IPS-11a (cell line): ENCODE data around the gene SLC5A5.
"Not testable (repeated sequence)": the region's sequence is repeated elsewhere in the genome, so short reads cannot be mapped to it uniquely, and the experiment has no call there.

Experiments
- H3K4me3 ChIP-seq: one replicate; pipeline ENCODE4 v1.5.1; 2013; ENCODE audit warnings: low read depth, low read length, control low read depth

Gene SLC5A5

DNA sequence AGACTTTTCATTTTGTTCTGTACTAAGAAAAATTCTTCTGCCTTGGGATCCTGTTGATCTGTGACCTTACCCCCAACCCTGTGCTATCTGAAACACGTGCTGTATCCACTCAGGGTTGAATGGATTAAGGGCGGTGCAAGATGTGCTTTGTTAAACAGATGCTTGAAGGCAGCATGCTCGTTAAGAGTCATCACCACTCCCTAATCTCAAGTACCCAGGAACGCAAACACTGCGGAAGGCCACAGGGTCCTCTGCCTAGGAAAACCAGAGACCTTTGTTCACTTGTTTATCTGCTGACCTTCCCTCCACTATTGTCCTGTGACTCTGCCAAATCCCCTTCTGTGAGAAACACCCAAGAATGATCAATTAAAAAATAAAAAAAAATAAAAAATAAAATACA, 47.4 kb downstream of the SLC5A5 start:
- not testable (repeated sequence) for H3K4me3 ChIP-seq

DNA sequence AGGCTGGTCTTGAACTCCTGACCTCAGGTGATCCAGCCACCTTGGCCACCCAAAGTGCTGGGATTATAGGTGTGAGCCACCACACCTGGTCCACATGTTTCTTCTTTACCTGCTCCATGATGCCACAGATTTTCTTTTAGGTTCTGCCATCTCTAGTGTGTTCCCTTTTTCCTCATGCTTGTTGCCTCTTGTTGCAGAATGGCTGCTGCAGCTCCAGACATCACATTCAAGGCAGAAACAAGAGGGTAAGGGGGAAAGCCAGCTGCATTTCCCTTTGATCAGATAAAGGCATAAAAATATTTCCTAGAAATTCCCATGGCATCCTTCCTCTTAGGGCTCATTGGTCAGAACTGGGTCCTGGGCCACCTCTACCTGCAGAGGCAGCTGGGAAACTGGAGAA, 48.8 kb downstream of the SLC5A5 start:
- no peak overlapping the region for H3K4me3 ChIP-seq

DNA sequence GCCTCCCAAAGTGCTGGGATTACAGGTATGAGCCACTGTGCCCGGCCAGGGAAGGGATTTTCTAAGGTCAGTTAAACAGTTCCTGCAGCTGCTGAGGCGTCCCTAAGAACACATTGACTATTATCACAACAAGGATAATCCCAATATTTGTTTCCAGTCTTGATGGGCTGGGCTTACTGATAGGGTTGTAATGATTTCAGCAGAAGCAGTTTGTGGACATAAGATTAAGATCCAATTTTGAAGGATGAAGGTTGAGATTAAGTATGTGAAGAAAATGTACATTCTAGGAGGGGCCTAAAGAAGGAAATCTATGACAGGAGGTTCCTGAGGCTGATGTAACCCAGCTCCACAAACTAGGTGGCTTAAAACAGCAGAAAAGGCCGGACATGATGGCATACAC, 50.4 kb downstream of the SLC5A5 start:
- no peak overlapping the region for H3K4me3 ChIP-seq

DNA sequence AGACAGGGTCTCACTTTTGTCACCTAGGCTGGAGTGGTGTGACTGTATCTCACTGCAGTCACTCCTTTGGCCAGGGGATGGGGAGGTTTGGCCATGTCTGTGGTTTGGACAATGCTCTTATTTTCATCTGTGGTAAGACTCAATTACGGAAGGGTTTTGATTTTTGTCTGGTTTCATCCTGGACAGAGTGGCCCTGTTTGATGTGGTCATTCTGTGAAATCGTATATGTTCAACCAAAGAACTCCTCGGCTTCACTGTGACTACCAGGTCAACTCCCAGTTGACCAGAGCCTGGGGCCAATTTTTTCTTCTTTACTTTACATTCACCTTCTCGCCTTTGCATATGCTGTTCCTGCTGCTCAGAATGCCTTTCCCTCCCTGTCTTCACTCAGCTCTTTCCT, 54.3 kb downstream of the SLC5A5 start:
- H3K4me3 ChIP-seq = no peak overlapping the region

DNA sequence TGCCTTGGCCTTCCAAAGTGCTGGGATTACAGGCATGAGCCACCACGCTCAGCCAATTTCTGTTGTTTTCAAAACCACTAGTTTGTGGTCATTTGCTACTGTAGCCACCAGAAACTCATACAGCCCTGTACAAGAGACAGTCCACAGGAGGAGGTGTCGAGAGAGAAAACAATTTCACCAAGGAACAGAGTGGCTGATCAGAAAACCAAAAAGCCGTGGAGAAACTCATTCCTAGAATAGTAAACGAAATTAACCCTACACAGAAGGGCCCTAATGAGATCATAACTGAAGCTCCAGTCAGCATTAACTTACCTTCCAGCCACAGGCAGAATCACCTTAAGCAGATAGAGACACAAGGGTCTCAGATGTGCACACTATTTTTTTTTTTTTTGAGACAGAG, 57.3 kb downstream of the SLC5A5 start:
- no peak overlapping the region for H3K4me3 ChIP-seq

DNA sequence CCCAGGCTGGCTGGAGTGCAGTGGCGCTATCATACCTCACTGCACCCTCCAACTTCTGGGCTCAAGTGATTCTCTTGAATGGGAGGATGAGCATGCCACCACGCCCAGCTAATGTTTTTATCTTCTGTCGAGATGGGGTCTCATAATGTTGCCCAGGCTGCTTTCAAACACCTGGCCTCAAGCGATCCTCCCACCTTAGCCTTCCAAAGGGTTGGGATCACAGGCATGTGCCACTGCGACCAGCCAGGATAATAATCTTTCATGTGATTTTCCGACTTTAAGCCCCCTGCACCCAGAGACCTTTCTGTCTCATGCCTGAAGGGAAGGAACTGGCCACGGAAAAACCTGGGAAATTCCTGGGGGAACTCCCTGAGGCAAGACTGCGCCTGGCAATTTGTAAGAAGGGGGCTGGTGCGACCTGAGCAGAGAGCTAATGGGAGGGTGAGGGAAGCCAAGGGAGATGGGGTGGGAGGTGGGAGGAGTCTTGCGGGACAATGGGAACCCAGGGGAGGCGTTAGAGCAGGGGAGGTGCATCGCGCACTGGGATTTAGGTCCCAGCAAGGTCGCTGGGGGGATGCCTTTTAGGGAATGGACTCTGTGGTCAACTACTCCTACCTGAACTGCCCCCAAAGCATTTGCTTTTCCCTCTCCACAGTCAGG, 59.9 kb downstream of the SLC5A5 start:
- H3K4me3 ChIP-seq = peak overlapping the region; percentile 42

DNA sequence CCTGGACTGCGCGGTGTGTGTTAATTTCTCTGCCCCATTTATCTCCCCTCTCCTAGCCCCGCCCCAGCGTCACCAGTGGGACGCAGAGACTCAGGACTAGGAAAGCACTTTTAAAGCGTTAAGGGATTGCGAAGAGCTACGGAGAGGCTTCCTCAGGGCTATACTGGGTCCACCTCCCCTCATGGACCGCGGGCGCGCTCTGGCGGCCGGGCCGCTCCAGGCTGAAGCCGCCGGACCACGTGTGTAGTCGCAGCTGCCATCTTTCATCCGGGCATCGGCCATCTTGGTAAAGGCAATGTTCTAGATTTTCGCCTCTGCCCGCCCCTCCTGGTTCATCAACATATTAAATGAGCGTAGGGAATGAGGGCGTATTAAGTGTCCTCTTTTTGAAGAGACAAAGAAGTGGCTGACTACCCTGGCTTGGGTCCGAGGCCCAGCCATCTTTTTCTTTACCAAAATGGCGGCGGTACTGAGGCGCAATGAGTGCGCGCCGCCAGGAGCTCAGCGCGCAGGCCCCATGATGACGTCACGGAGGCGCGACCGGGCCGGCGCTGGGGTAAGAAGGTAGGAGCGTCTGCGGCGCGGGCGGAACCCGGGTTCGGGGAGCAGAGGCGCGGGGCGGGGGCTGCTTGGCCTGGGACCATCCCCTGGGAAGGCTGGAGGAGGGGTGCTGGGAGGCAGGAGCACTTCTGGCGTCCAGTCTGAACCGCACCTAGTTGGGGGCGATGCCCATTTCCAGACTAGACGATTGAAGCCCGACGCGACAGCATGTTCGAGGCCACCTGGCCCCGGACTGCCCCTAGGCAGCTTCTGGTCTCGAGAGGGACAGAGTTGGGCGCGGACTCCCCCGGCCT, 61.0 kb downstream of the SLC5A5 start, which contains the start of gene CCDC124:
CCDC124 (plus strand) TSS at position 531 of the 854 bp plus-strand sequence. CDS start 3,406 bp downstream, outside the sequence.
- peak within 1 kb of the TSS; percentile 89 for H3K4me3 ChIP-seq

DNA sequence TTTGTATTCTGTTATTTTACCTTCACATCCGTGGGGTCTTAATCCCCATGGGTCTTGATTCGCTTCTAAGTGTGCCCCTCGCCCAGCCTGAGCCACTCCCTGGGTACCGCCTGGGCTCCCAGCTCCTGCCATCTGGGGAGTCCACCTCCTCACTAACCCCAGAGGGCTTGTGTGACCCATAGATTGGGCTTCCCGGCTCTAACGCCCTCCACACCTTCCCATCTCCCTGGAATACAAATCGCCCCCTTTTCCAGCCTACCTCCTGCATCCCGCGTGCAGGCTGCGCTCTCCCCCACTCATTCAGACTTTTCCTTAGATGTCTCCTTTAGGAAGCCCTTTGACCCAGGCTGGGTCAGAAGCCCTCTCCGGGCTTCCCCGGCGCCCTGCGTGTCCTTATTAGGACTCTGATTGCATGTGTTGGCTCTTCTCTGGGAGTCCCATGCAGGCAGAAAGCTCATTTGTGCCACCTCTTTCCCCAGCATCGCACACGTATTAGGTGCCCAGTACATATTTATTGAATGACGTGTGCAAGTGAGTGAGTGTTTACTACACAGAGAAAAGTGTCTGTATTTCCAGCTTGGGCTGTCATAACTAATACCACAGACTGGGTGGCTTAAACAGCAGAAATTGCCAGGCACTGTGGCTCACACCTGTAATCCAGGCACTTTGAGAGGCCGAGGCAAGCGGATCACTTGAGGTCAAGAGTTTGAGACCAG, 61.8 kb downstream of the SLC5A5 start:
- peak overlapping the region; percentile 89 for H3K4me3 ChIP-seq

DNA sequence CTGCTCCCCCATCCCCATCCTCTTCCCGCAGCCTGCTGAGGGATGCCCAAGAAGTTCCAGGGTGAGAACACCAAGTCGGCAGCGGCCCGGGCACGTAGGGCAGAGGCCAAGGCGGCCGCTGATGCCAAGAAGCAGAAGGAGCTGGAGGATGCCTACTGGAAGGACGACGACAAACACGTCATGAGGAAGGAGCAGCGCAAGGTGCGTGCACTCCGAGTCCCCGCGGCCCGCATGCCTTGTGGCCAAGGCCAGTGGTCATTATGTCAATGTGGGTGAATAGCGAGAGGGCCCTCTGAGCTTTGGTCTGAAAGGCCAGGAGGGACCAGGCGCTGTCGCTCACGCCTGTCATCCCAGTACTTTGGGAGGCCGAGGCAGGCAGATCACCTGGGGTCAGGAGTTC, 64.6 kb downstream of the SLC5A5 start:
- no peak overlapping the region for H3K4me3 ChIP-seq

DNA sequence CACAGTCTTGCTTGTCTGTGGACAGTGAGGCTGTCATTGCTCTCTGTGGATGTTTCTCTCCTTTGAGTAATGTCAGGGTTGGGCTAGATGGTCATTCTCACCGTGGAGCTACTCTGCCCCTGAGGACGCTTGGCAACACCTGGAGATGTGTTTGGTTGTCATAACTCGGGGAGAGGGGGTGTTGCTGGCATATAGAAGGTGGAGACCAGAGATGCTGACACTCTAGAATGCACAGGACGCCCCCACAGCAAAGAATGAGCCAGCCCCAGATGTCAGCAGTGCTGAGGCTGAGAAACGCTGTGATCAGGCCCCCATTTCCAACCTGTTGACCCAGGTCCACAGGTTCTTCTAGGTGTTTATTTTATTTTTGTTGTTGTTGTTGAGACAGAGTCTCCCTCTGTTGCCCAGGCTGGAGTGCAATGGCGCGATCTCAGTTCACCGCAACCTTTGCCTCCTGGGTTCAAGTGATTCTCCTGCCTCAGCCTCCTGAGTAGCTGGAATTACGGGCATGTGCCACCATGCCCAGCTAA, 65.7 kb downstream of the SLC5A5 start:
- no peak overlapping the region for H3K4me3 ChIP-seq

DNA sequence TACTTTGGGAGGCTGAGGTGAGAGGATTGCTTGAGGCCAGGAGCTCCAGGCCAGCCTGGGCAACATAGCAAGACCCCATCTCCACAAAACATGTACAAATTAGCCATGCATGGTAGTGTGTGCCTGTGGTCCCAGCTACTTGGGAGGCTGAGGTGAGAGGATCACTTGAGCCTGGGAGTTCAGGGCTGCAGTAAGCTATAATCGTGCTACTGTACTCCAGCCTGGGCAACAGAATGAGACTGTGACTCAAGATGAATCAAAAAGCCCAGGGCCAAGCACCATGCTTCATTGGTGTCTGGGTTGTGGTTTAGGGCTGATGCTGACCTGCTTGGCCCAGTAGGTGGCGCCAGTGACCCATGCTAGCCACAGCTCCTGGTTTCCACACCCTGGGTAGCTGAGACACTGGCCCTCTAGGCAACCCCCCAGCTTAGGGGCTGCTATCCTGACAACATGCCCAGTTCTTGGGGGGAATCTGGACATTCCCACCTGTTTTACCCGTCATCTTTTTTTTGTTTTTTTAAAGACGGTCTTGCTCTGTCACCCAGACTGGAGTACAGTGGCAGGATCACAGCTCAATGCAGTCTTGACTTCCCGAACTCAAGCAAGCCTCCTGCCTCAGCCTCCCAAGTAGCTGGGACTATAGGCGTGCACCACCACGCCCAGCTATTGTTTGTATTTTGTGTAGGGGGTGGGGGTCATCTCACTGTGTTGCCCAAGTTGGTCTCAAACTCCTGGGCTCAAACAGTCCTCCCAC, 66.5 kb downstream of the SLC5A5 start:
- H3K4me3 ChIP-seq = no peak overlapping the region

DNA sequence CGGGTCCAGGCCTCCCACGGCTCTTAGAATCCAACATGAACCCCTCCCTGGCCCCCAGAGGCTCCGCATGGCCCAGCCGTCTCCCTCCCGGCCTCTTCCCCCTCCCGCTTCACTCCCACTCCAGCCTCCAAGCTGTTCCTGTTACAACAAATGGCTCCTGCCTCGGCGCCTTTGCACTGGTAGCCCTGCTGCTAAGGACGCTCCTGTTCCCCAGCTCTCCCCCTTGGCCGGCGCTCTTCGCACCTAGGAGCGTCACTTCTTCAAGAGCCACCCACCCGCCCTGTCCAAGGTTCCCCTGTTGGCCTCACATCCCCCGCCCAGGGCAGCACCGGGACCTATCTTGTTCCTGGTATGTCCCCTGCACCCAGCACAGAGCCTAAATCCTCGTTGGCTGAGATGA, 70.4 kb downstream of the SLC5A5 start:
- H3K4me3 ChIP-seq = no peak overlapping the region

DNA sequence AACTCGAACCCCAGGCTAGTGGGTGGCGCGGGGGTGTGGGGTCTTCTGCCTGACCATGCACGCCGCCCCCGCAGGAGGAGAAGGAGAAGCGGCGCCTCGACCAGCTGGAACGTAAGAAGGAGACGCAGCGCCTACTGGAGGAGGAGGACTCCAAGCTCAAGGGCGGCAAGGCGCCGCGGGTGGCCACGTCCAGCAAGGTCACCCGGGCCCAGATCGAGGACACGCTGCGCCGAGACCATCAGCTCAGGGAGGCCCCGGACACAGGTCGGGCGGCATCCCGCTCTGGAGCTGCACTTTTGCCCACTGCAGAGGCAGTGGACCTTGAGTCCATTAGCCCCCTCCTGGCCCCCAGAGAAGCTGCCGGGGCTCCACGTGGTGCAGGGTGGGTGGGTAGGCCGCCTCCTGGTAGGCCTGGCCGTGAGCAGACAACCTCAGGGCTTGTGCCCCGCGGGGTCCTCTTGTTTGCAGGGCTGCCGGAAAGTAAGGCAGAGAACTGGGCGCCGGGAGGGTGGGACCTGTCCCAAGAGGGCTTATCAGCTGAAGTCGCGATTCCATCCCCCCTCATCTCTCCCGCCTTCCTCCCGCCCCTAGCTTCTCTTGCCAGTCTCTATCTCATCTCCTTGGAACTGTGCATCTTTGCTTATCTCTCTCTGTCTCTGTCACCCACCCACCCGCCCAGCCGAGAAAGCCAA, 71.0 kb downstream of the SLC5A5 start:
- peak overlapping the region; percentile 9 for H3K4me3 ChIP-seq

DNA sequence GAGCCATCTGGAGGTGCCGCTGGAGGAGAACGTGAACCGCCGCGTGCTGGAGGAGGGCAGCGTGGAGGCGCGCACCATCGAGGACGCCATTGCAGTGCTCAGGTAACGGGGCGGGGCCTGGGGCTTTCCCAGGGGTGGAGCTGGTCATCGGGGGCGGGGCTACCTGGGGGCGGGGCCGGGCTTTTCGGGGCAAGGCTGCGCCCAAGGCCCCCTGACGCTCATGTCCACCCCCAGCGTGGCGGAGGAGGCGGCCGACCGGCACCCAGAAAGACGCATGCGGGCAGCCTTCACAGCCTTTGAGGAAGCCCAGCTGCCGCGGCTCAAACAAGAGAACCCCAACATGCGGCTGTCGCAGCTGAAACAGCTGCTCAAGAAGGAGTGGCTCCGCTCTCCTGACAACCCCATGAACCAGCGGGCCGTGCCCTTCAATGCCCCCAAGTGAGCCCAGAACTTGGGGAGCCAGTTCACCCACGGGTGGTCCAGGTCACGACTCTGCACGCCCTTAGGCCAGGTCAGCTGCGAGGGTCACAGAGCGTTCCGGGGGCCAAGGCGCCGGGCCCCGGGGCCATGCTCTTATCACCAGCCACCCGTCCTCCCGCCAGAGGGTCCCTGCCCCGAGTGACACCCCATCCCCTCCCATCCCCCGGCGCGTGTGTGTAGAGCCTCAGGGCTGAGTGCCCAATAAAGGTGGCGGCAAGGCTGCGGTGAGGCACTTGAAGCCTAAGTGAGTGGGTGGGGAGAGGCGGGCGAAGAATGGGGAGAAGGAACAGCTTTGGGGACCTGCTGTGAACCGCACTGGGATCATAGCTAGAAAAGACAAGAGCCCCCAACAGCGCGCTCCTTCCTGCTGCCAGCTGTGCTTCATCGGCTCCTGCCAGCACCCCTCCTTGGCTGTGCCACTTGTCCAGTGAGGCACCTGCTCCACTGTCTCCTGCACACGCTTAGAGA, 71.8 kb downstream of the SLC5A5 start:
- H3K4me3 ChIP-seq = no peak overlapping the region

DNA sequence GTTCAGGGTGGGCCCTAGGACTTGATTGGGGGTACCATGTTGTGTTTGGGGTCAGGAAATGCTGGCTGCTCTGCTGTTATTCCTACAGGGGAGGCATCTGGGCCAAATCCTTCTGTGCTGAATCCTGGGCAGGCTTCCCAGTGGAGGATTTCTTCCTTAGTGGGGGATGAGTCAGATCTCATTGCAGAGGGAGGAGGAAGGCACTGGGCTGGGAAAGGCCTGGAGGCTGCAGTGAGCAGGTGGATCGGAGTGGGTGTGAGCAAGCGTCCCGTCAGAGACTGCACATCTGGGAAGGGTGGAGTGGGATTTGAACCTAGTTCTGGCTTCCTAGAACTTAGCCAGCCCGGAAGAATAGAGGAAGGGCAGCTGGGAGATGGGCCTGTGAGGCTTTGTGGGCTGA, 72.6 kb downstream of the SLC5A5 start:
- H3K4me3 ChIP-seq = no peak overlapping the region
